SK-N-SH treated with all-trans-retinoic acid at 6 μM for 48 hours (cell line): Measurements from ENCODE around the gene RXFP4.

Source experiments
- ESRRG ChIP-seq: fragments of 250-450 bp; sonication (Bioruptor Pico); IDR thresholded peaks from 2 replicates; pipeline ENCODE4 v1.6.1; 2021; ENCODE audit warnings: mild to moderate bottlenecking
- ISL1 ChIP-seq: fragments of 250-450 bp; sonication (Bioruptor Pico); IDR thresholded peaks from 2 replicates; pipeline ENCODE4 v2.1.2; 2022; ENCODE audit warnings: mild to moderate bottlenecking, moderate library complexity
- OSR1 ChIP-seq: fragments of 250-450 bp; sonication (Bioruptor Pico); IDR thresholded peaks from 2 replicates; pipeline ENCODE4 v1.8.0; 2022; ENCODE audit warnings: moderate library complexity, mild to moderate bottlenecking, inconsistent platforms
- PPARA ChIP-seq: fragments of 250-450 bp; sonication (Bioruptor Pico); IDR thresholded peaks from 2 replicates; pipeline ENCODE4 v1.5.0; 2020; ENCODE audit warnings: mild to moderate bottlenecking, borderline replicate concordance
- TOX ChIP-seq: fragments of 250-450 bp; sonication (Bioruptor Pico); IDR thresholded peaks from 2 replicates; pipeline ENCODE4 v1.8.0; 2021; ENCODE audit warnings: mild to moderate bottlenecking, moderate library complexity, borderline replicate concordance
- ZNF8 ChIP-seq: fragments of 450-650 bp; formaldehyde crosslinking; IDR thresholded peaks from 2 replicates; pipeline ENCODE4 v1.5.0; 2020; ENCODE audit warnings: mild to moderate bottlenecking, moderate library complexity

DNA sequence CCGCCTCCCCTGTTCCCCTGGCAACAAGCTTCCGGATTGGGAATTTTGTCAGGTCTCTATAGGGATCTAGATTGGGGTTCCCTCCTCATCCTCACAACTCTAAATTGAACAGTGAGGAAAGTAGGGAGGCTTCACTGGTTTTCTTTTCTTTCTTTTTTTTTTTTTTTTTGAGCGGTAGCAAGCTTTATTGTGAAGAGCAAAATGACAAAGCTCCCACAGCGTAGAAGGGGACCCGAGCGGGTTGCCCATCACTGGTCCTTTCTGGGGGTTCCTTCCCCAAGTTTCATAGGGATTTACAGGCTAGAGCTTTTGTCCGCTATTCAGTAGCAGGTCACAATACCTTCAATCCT, 26.6 kb downstream of the RXFP4 start:
- TF ChIP-seq ZNF8 (CRISPR knock-in tag): no peak
- TF ChIP-seq ISL1 (CRISPR knock-in tag): no peak
- no peak for TF ChIP-seq OSR1 (CRISPR knock-in tag)
- TF ChIP-seq PPARA (CRISPR knock-in tag): no peak
- TF ChIP-seq ESRRG (CRISPR knock-in tag): no peak
- TF ChIP-seq TOX: no peak
